H9 (cell line): ENCODE results near the gene TNRC6A. TPM values are rescaled to one million over a fixed set of nuclear protein-coding genes. Genes with fewer than 3 reads are reported as not detected.

ENCODE experiments used
- DNase-seq: peaks from one replicate; pipeline ENCODE4 v3.0.0-alpha.2; 2017
- H2AFZ ChIP-seq: one replicate; pipeline ENCODE4 v1.6.1; 2013; ENCODE audit warnings: mild to moderate bottlenecking, low read length, control low read depth, moderate library complexity
- H2AK5ac ChIP-seq: 2 replicates; pipeline ENCODE4 v1.6.1; 2013; ENCODE audit warnings: low read length, control low read depth, mixed read lengths; ENCODE audit not compliant: insufficient read length
- H2BK120ac ChIP-seq: one replicate; pipeline ENCODE4 v1.6.1; 2013; ENCODE audit warnings: low read depth, mild to moderate bottlenecking, low read length, control low read depth, inconsistent platforms; ENCODE audit not compliant: poor library complexity, severe bottlenecking
- H2BK12ac ChIP-seq: 2 replicates; pipeline ENCODE4 v1.6.1; 2013; ENCODE audit warnings: low read length, control low read depth, mixed read lengths, low read depth; ENCODE audit not compliant: insufficient read length
- H2BK15ac ChIP-seq: 2 replicates; pipeline ENCODE4 v1.6.1; 2013; ENCODE audit warnings: low read depth, low read length, control low read depth
- H2BK20ac ChIP-seq: one replicate; pipeline ENCODE4 v1.6.1; 2013; ENCODE audit warnings: low read depth, mild to moderate bottlenecking, low read length, control low read depth, inconsistent platforms; ENCODE audit not compliant: poor library complexity, severe bottlenecking
- H2BK5ac ChIP-seq: 2 replicates; pipeline ENCODE4 v1.6.1; 2013; ENCODE audit warnings: low read length, control low read depth, mixed read lengths; ENCODE audit not compliant: insufficient read length
- H3K14ac ChIP-seq: 2 replicates; pipeline ENCODE4 v1.6.1; 2013; ENCODE audit warnings: low read length, control low read depth; ENCODE audit not compliant: insufficient read depth
- H3K18ac ChIP-seq: 2 replicates; pipeline ENCODE4 v1.6.1; 2013; ENCODE audit warnings: low read depth, mild to moderate bottlenecking, mixed read lengths, low read length, control low read depth; ENCODE audit not compliant: insufficient read length
- H3K23ac ChIP-seq: 2 replicates; pipeline ENCODE4 v1.6.1; 2013; ENCODE audit warnings: low read length, control low read depth, mixed read lengths, low read depth; ENCODE audit not compliant: insufficient read length
- H3K23me2 ChIP-seq: 2 replicates; pipeline ENCODE4 v1.6.1; 2013; ENCODE audit warnings: low read depth, mild to moderate bottlenecking, mixed read lengths, low read length, control low read depth; ENCODE audit not compliant: insufficient read length, poor library complexity, severe bottlenecking
- H3K27ac ChIP-seq: 2 replicates; pipeline ENCODE4 v1.5.1; 2013; ENCODE audit warnings: low read length, control low read depth, mixed read lengths, low read depth; ENCODE audit not compliant: insufficient read length
- H3K27me3 ChIP-seq: 2 replicates; pipeline ENCODE4 v1.6.1; 2013; ENCODE audit warnings: low read length, control low read depth, inconsistent platforms; ENCODE audit not compliant: insufficient read depth
- H3K4ac ChIP-seq: 2 replicates; pipeline ENCODE4 v1.6.1; 2013; ENCODE audit warnings: low read depth, mild to moderate bottlenecking, control low read depth, inconsistent platforms, low read length, moderate library complexity
- H3K4me1 ChIP-seq: 2 replicates; pipeline ENCODE4 v1.6.1; 2013; ENCODE audit warnings: low read length, control low read depth, inconsistent platforms; ENCODE audit not compliant: insufficient read depth
- H3K4me2 ChIP-seq: 2 replicates; pipeline ENCODE4 v1.6.1; 2013; ENCODE audit warnings: low read length, control low read depth, mixed read lengths; ENCODE audit not compliant: insufficient read length, insufficient read depth
- H3K56ac ChIP-seq: 2 replicates; pipeline ENCODE4 v1.6.1; 2013; ENCODE audit warnings: low read depth, mild to moderate bottlenecking, mixed read lengths, low read length, control low read depth; ENCODE audit not compliant: insufficient read length
- H3K79me1 ChIP-seq: 2 replicates; pipeline ENCODE4 v1.6.1; 2013; ENCODE audit warnings: low read depth, mild to moderate bottlenecking, moderate library complexity, low read length, control low read depth, inconsistent platforms; ENCODE audit not compliant: insufficient read depth, poor library complexity, severe bottlenecking
- H3K79me2 ChIP-seq: 2 replicates; pipeline ENCODE4 v1.6.1; 2013; ENCODE audit warnings: low read length, control low read depth, inconsistent platforms; ENCODE audit not compliant: insufficient read depth
- H3K9ac ChIP-seq: 2 replicates; pipeline ENCODE4 v1.6.1; 2013; ENCODE audit warnings: low read length, control low read depth, mixed read lengths; ENCODE audit not compliant: insufficient read length; ENCODE audit errors: extremely low read depth
- H3K9me3 ChIP-seq: one replicate; pipeline ENCODE4 v1.6.1; 2013; ENCODE audit warnings: low read depth, low read length, inconsistent platforms; ENCODE audit not compliant: control insufficient read depth
- H3T11ph ChIP-seq: one replicate; pipeline ENCODE4 v1.6.1; 2013; ENCODE audit warnings: mild to moderate bottlenecking, low read length, control low read depth, inconsistent platforms
- H4K20me1 ChIP-seq: one replicate; pipeline ENCODE4 v1.6.1; 2013; ENCODE audit not compliant: control insufficient read depth, insufficient read length, insufficient read depth
- H4K5ac ChIP-seq: 2 replicates; pipeline ENCODE4 v1.6.1; 2013; ENCODE audit warnings: low read depth, mild to moderate bottlenecking, mixed read lengths, low read length, control low read depth; ENCODE audit not compliant: insufficient read length
- H4K8ac ChIP-seq: replicated peaks from 2 replicates; pipeline ENCODE4 v1.6.1; 2013; ENCODE audit warnings: low read length, control low read depth, mixed read lengths, low read depth; ENCODE audit not compliant: insufficient read length
- H4K91ac ChIP-seq: 2 replicates; pipeline ENCODE4 v1.6.1; 2013; ENCODE audit warnings: low read depth, mild to moderate bottlenecking, moderate library complexity, mixed read lengths, low read length, control low read depth; ENCODE audit not compliant: insufficient read length
- H3K27ac Mint-ChIP-seq, 3 experiments: 2 replicates in 2 of 3; 3 replicates in 1 of 3; pipeline ENCODE4 v1.8.0; 2020 to 2021; ENCODE audit warnings: mixed read lengths in 3 of 3, mild to moderate bottlenecking in 1 of 3, moderate library complexity in 1 of 3
- H3K27me3 Mint-ChIP-seq: 2 replicates; pipeline ENCODE4 v1.8.0; 2021; ENCODE audit warnings: low read depth, mild to moderate bottlenecking, moderate library complexity, mixed read lengths
- H3K36me3 Mint-ChIP-seq, 3 experiments: 2 replicates in 2 of 3; 3 replicates in 1 of 3; pipeline ENCODE4 v1.8.0; 2020 to 2021; ENCODE audit warnings: low read depth in 3 of 3, mixed read lengths in 3 of 3; ENCODE audit not compliant: insufficient read depth in 1 of 3
- H3K4me1 Mint-ChIP-seq, 2 experiments: 2 replicates each; pipeline ENCODE4 v1.8.0; 2020; ENCODE audit warnings: mixed read lengths in 2 of 2
- H3K4me3 Mint-ChIP-seq, 2 experiments: 2 replicates in 1 of 2; 3 replicates in 1 of 2; pipeline ENCODE4 v1.8.0; 2020 to 2021; ENCODE audit warnings: mild to moderate bottlenecking in 2 of 2, mixed read lengths in 2 of 2, moderate library complexity in 1 of 2
- H3K9me3 Mint-ChIP-seq, 2 experiments: 2 replicates in 1 of 2; 3 replicates in 1 of 2; pipeline ENCODE4 v1.8.0; 2020; ENCODE audit warnings: mild to moderate bottlenecking in 2 of 2, mixed read lengths in 2 of 2, moderate library complexity in 1 of 2
- CTCF ChIP-seq: fragments of 200-600 bp; sonication (generic); conservative IDR thresholded peaks from 3 replicates; pipeline ENCODE4 v1.8.0; 2021; ENCODE audit warnings: antibody characterized with exemption, mild to moderate bottlenecking
- WGBS: extraction: QIAGEN DNeasy Blood & Tissue Kit; methylation state at CpG from one replicate; pipeline ENCODE4 v1.1.7; 2013; ENCODE audit warnings: missing lambda C conversion rate, low lambda C conversion rate, mixed read lengths; ENCODE audit not compliant: insufficient read length; ENCODE audit errors: extremely low coverage; 5-methylcytosine and 5-hydroxymethylcytosine counted together
- total RNA-seq: library from RNA; stranded (reverse); gene quantifications from 2 replicates; pipeline ENCODE4 v1.2.1, GENCODE V29; 2021

Gene TNRC6A
- total RNA-seq, 1 experiment from 2014 or later: 114 TPM

GRCh38 chr16:24826817-24827566 is 97.5 kb downstream of the TNRC6A start:
- Histone ChIP-seq H2BK20ac (no peak overlapping the region), H3K4me2 (no peak overlapping the region), H3K56ac (no peak overlapping the region), H3K23ac (no peak overlapping the region), H4K91ac (no peak overlapping the region), H2BK12ac (no peak overlapping the region), H2AFZ (no peak overlapping the region), H3K4ac (no peak overlapping the region), H4K8ac (no peak overlapping the region), H3K27ac (no peak overlapping the region), H3K79me1 (no peaks in the 10 kb centered on the region), H2BK120ac (no peak overlapping the region), H3K9ac (no peak overlapping the region), H3K23me2 (no peaks in the 10 kb centered on the region), H3K14ac (no peak overlapping the region), H3K27me3 (no peaks in the 10 kb centered on the region), H2AK5ac (no peak overlapping the region), H4K5ac (no peak overlapping the region), H3K79me2 (no peaks in the 10 kb centered on the region), H3K4me1 (no peaks in the 10 kb centered on the region), H3T11ph (no peak overlapping the region), H3K9me3 (no peaks in the 10 kb centered on the region), H4K20me1 (no peaks in the 10 kb centered on the region), H2BK5ac (no peak overlapping the region), H2BK15ac (no peak overlapping the region), H3K18ac (no peak overlapping the region)
- Mint-ChIP-seq H3K27me3 (no peaks in the 10 kb centered on the region), H3K4me3 (no peak overlapping the region), H3K36me3 (peaks cover 19 to 54% (median 54%) of the 10 kb centered on the region in 3 experiments; a peak in 6 of 7 replicates), H3K27ac (peak overlapping the region in 2 of 3 experiments; percentile 81 to 85; a peak in 4 of 7 replicates), H3K4me1 (no peaks in the 10 kb centered on the region), H3K9me3 (no peaks in the 10 kb centered on the region)
- no peak for TF ChIP-seq CTCF
- DNase-seq: no peak
- WGBS: no CpG with 5 or more reads among the region's 9 CpGs
